Stimulated activated memory B cell treated with anti-CD40 and anti-IgM and Interleukin-4, amounts not matched to agents 10 μg/mL and 1 μg/mL and 100 μg/mL, for 72 hours (primary cell): ENCODE results near the gene CDK5RAP1.
"Not testable (repeated sequence)": the region's sequence is repeated elsewhere in the genome, so short reads cannot be mapped to it uniquely, and the experiment has no call there.

Experiments
- ATAC-seq: fragments of 150-1000 bp; cut with Tn5 transposase; 2 replicates; pipeline ENCODE4 v1.10.0; 2021
- H3K27ac Mint-ChIP-seq: one replicate; pipeline ENCODE4 v1.8.0; 2022; ENCODE audit warnings: mild to moderate bottlenecking, mixed read lengths
- H3K27me3 Mint-ChIP-seq: one replicate; pipeline ENCODE4 v1.8.0; 2022; ENCODE audit warnings: mixed read lengths
- H3K36me3 Mint-ChIP-seq: one replicate; pipeline ENCODE4 v1.8.0; 2022; ENCODE audit warnings: mixed read lengths
- H3K4me1 Mint-ChIP-seq: one replicate; pipeline ENCODE4 v1.8.0; 2022; ENCODE audit warnings: mixed read lengths
- H3K4me3 Mint-ChIP-seq: one replicate; pipeline ENCODE4 v1.8.0; 2022; ENCODE audit warnings: mild to moderate bottlenecking, moderate library complexity, mixed read lengths
- H3K9me3 Mint-ChIP-seq: one replicate; pipeline ENCODE4 v1.8.0; 2022; ENCODE audit warnings: mixed read lengths

CDK5RAP1 gene

DNA sequence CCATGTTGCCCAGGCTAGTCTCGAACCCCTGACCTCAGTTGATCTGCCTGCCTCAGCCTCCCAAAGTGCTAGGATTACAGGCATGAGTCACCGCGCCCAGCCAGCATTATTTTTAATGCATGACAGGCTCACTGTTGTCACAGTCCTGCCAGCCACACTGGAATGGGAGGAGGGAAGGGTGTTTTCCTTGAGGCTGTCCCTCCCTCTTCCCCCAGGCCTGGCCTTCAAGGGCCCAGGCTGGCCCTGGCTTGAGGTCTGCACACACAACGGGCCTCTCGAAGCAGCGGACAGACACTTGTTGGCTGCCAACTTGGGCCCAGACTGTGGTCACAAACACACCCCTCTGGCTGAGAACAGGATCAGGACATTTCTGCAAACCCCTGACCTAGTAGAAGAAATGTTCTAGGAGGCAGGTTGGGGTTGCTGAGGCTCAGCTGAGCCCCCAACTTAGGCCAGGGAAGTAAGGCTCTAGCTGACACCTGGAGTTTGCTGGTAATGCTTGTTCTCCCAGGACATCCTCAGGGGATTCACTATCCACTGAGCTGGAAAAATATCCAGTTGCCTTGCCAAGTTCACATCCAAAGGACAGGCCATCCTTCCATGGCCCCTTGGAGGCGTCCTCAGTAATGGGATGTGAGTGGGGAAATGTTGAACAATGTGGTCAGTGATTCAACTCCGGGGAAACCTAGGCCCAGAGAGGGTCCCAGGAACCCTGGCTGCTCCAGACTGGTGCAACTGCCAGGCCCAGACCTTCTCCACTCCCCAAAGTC lies 32.3 kb upstream of the CDK5RAP1 start:
- Mint-ChIP-seq H3K4me3 (no peak overlapping the region), H3K27me3 (no peaks in the 10 kb centered on the region), H3K4me1 (no peaks in the 10 kb centered on the region), H3K36me3 (peaks cover 13% of the 10 kb centered on the region), H3K27ac (no peak overlapping the region), H3K9me3 (no peaks in the 10 kb centered on the region)
- ATAC-seq, result no peak

DNA sequence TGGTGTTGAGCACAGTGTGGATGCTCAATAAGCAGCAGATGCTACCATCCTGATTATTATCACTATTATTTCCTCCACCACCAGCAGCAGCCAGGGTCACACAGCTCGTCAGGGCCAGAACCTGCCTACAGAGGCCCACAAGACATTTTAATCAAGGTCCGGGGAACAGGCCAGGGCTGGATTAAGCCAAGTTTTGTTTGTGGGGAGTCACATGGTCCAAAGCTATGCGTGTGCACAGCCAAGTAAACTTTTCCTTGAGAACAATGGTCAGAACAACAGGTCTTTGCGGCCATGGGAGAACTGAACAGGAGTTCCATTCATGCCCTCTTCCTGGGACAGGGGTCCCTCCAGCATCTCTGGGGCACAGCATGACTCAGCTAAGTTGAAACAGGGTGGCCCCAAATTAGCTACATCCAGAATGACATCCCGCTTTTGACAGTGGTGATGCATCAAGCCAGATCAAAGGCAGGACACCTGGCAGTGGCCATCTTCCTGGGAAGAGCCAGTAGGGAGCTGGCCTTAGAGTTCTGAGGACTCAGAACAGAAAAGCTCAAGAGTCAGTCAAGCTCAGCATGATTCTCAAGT lies 30.6 kb upstream of the CDK5RAP1 start:
- Mint-ChIP-seq H3K9me3 (no peaks in the 10 kb centered on the region), H3K36me3 (peaks cover 13% of the 10 kb centered on the region), H3K27me3 (no peaks in the 10 kb centered on the region), H3K4me1 (no peaks in the 10 kb centered on the region), H3K27ac (no peak overlapping the region), H3K4me3 (no peak overlapping the region)
- no peak for ATAC-seq

DNA sequence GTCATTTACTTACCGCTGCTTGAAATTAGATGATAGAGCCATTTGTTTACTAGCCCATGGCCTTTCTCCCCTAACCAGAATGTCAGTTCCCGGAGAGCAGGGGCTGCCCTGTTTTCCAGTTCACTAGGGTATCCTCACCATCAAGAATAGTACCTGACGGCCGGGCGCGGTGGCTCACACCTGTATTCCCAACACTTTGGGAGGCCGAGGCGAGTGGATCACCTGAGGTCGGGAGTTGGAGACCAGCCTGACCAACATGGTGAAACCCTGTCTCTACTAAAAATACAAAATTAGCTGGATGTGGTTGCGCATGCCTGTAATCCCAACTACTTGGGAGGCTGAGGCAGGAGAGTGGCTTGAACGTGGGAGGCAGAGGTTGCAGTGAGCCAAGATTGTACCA lies 22.6 kb upstream of the CDK5RAP1 start:
- H3K27me3 Mint-ChIP-seq, H3K9me3 Mint-ChIP-seq, H3K4me1 Mint-ChIP-seq, H3K27ac Mint-ChIP-seq, ATAC-seq, H3K4me3 Mint-ChIP-seq, H3K36me3 Mint-ChIP-seq: not testable (repeated sequence)

DNA sequence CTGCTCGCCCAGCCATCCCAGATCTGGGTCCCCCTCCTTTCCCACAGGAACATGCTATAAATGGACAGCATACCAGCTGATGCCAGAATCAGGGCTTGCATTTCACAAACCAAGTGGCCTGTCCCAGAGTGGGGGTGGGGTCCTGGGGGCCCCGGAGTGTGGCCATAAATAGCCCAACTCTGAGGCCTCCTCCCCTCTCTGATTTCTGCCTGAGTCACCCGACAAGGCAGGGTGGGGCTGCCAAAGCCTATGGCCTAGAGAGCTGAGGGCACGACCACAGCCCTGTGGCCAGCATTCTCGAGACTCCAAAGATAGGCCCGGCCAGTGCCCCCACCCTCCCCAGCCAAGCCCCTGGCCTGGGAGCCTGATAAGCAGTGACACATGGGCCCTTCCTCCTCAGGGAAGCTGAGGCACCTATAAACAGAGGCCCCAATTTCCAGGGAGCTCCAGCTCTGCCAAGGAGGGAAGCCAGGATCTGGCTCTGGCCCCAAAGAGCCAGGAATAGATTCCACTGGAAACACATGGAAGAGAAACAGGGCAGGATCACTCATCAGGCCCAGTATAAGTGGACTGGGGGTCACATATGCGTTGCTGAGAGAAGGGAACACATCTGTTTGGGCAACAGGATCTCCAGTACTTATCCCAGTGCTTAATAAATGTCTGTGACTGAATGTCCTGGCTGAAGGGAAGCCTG lies 22.0 kb upstream of the CDK5RAP1 start:
- Mint-ChIP-seq H3K4me3 (no peak overlapping the region), H3K9me3 (no peaks in the 10 kb centered on the region), H3K27me3 (no peaks in the 10 kb centered on the region), H3K27ac (no peak overlapping the region), H3K36me3 (no peaks in the 10 kb centered on the region), H3K4me1 (no peaks in the 10 kb centered on the region)
- no peak for ATAC-seq

DNA sequence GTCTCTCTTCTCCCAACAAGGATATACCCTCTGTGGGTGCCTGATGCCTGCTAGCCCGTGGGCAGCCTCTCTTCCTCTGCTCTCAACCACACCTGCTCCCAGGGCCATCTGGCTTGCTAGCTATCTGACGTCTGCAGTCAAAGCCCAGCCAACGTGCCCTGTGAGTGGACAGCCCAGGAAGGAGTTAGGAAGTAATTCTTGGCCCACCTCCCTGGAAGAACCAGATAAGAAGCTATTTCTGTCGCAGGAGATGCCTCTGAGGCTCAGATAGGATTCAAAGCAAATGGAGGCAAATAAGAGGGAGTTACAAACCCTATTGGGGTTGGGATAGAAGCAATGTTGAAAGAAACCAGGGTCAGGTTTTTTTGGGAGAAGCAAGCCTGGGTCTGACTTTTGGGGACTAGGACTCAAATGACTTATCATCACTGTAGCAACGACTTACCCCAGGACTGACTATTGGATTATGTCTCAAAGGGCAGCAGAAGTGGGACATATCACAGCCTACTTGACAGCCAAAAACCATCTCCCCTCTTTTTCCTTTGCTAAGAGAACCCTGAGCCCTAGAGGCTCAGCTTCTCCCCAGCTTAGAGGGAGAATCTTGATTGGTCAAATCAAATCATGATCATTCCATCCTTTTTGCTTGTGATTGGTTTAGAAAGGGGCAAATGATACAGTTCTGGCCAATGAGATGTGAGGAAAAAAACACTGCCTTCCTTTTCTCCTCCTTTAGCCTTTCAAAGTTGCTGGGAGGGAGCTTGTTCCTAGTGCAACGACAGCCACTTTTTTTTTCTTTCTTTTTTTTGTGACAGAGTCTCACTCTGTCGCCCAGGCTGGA lies 18.0 kb upstream of the CDK5RAP1 start:
- H3K27ac Mint-ChIP-seq, result no peak overlapping the region

DNA sequence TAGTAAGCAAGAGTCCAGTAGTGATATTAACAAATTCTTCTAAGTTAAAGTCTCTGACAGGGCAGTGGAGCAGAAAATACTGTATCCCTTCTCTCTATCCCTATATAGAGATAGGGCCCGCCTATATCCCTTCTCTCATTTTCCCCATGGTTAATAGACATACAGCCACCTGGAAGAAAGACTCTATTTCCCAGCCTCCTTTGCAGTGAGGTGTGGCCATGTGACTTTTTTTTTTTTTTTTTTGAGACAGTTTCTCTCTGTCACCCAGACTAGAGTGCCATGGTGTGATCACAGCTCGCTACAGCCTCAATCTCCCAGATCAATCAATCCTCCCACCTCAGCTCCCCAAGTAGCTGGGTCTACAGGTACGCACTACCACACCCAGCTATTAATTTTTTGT lies 16.7 kb upstream of the CDK5RAP1 start:
- no peak for ATAC-seq
- H3K4me3 Mint-ChIP-seq, result no peak overlapping the region

More for the DNA sequence above, 18.0 kb upstream of the CDK5RAP1 start:
- ATAC-seq, result no peak
- Mint-ChIP-seq H3K4me3 (no peak overlapping the region), H3K4me1 (no peaks in the 10 kb centered on the region), H3K9me3 (no peaks in the 10 kb centered on the region), H3K27me3 (no peaks in the 10 kb centered on the region), H3K36me3 (no peaks in the 10 kb centered on the region)

DNA sequence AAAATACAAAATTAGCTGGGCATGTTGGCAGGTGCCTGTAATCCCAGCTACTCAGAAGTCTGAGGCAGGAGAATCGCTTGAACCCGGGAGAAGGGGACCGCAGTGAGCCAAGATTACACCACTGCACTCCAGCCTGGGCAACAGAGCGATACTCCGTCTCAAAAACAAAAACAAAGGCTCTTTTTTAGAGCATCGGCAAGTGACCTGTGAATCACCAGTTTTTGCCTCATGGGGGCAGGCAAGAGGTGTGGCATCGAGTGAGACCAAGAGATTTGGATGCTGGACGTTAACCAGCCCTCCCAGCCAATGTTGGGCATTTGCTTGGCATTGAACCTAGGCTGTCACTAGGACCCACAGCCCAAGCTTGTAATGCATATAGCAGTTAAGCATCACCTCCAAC lies 14.6 kb upstream of the CDK5RAP1 start:
- H3K27ac Mint-ChIP-seq, result no peak overlapping the region
- ATAC-seq, result no peak

More for the DNA sequence above, 16.7 kb upstream of the CDK5RAP1 start:
- Mint-ChIP-seq H3K36me3 (no peaks in the 10 kb centered on the region), H3K27ac (no peak overlapping the region), H3K27me3 (no peaks in the 10 kb centered on the region), H3K4me1 (no peaks in the 10 kb centered on the region), H3K9me3 (no peaks in the 10 kb centered on the region)

DNA sequence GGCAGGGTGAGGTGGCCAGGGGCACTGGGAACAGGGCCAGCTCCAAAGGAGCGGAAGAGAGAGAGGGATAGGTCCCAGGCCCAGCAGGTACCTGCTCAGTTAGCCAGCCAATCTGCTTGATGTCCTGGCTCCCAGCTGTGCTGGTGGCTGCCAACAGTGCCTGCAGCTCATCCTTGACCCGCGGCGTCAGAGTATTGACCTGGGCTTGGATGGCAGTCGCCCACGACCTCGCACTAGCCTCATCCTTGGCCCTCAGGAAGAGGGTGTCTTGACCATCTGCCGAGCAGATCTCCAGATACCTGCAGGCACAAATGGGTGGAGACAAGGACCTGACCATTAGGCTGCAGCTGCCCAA lies 11.1 kb upstream of the CDK5RAP1 start:
- H3K36me3 Mint-ChIP-seq, result peaks cover 12% of the 10 kb centered on the region
- H3K4me3 Mint-ChIP-seq, result no peak overlapping the region
- no peaks in the 10 kb centered on the region for H3K27me3 Mint-ChIP-seq
- H3K9me3 Mint-ChIP-seq, result no peaks in the 10 kb centered on the region
- ATAC-seq, result no peak
- H3K4me1 Mint-ChIP-seq, result peaks cover 40% of the 10 kb centered on the region
- H3K27ac Mint-ChIP-seq, result peak overlapping the region; percentile 94

More for the DNA sequence above, 14.6 kb upstream of the CDK5RAP1 start:
- H3K4me1 Mint-ChIP-seq, result peaks cover 6% of the 10 kb centered on the region
- no peaks in the 10 kb centered on the region for H3K27me3 Mint-ChIP-seq
- H3K9me3 Mint-ChIP-seq, result no peaks in the 10 kb centered on the region
- no peak overlapping the region for H3K4me3 Mint-ChIP-seq
- H3K36me3 Mint-ChIP-seq, result peaks cover 8% of the 10 kb centered on the region

DNA sequence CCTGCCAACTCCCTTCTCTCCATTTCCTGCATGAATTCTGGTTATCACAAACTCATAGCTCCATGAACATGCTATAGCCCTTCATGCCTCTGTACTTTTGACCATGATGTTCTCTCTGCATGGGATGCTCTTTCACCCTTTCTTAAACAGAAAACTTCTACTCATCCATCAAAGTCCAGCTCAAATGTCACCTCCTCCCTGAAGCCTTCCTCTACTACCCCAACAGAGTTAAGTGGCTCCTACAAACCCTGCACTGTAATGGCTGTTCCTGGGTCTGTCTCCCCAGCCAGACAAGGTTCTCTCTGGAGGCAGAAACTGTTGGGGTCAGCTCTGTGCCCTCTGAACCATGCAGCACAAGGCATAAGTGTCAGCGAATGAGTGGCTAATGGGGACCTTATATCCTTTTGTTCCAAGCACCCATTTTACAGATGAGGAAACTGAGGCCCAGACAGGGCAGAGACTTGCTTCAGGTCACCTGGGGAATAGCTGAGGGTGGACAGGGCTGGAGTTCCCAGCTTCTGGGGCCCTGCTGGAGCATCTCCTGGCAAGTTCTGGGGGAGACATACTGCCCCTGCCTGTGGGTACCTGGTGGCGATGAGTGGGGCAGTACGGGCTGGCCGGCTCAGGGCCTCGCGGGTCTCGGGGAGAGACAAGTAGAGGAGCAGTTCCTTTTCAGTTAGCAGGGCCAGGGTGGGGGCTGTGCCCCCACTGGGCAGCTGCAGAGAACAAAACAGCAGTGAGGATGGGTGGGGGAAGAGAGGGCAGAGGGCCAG lies 10.6 kb upstream of the CDK5RAP1 start:
- Mint-ChIP-seq H3K4me1 (peaks cover 46% of the 10 kb centered on the region), H3K4me3 (no peak overlapping the region), H3K36me3 (peaks cover 17% of the 10 kb centered on the region), H3K27me3 (no peaks in the 10 kb centered on the region), H3K27ac (peak overlapping the region; percentile 94), H3K9me3 (peaks cover 2% of the 10 kb centered on the region)
- ATAC-seq, result no peak

DNA sequence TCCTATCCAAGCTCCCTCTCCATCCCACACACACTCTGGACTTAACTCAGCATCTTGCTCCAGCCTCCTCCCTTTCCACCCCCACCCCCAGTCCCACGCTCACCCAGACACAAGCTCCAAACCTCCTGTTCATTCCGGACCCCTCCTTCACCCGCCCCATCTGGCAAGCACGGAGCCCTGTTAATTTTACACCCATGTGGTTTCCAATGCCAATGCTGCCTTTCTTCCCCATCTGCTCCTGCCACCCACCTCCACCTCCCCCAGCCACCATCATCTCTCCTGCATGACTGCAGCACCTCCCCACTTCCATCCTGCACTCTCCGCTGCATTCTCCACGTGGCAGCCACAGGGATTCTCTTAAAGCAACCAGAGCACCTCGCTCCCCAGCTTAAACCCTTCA lies 9.9 kb upstream of the CDK5RAP1 start:
- H3K4me1 Mint-ChIP-seq, result peaks cover 47% of the 10 kb centered on the region
- H3K9me3 Mint-ChIP-seq, result peaks cover 2% of the 10 kb centered on the region
- peak overlapping the region; percentile 94 for H3K27ac Mint-ChIP-seq
- no peak for ATAC-seq
- peaks cover 19% of the 10 kb centered on the region for H3K36me3 Mint-ChIP-seq
- no peaks in the 10 kb centered on the region for H3K27me3 Mint-ChIP-seq
- no peak overlapping the region for H3K4me3 Mint-ChIP-seq

DNA sequence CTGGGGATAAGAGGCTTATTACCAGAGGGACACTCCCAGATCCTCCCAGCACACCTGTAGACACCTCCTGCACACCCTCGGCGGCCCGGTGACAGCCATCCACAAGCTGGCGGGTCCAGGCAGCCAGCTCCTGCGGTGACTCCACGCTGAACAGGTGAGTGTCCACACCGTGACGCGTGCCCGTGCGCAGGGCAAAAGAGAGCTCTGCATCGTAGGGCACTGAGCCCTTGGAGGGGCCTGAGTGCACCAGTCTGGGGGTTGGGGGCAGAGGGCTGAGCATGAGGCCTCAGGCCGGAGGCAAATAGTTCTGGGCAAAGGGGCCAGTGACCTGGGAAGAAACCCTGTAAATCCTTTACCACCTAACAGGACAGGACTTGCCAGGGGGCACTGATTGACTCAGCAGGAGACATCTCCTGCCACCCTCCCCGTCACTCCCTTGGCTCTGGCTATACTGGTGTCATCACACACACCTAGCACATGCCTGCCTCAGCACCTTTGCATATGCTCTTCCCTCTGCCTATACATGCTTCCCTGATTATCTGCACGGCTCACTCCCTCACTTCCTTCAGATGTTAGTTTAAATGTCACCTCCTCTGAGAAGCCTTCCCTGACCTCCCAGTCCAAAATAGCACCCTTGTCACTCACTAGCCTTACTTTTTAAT lies 8.9 kb upstream of the CDK5RAP1 start:
- H3K27ac Mint-ChIP-seq, result peak overlapping the region; percentile 94
- no peak overlapping the region for H3K4me3 Mint-ChIP-seq
- ATAC-seq, result no peak
- peaks cover 19% of the 10 kb centered on the region for H3K36me3 Mint-ChIP-seq
- peaks cover 2% of the 10 kb centered on the region for H3K9me3 Mint-ChIP-seq
- peaks cover 47% of the 10 kb centered on the region for H3K4me1 Mint-ChIP-seq
- no peaks in the 10 kb centered on the region for H3K27me3 Mint-ChIP-seq

DNA sequence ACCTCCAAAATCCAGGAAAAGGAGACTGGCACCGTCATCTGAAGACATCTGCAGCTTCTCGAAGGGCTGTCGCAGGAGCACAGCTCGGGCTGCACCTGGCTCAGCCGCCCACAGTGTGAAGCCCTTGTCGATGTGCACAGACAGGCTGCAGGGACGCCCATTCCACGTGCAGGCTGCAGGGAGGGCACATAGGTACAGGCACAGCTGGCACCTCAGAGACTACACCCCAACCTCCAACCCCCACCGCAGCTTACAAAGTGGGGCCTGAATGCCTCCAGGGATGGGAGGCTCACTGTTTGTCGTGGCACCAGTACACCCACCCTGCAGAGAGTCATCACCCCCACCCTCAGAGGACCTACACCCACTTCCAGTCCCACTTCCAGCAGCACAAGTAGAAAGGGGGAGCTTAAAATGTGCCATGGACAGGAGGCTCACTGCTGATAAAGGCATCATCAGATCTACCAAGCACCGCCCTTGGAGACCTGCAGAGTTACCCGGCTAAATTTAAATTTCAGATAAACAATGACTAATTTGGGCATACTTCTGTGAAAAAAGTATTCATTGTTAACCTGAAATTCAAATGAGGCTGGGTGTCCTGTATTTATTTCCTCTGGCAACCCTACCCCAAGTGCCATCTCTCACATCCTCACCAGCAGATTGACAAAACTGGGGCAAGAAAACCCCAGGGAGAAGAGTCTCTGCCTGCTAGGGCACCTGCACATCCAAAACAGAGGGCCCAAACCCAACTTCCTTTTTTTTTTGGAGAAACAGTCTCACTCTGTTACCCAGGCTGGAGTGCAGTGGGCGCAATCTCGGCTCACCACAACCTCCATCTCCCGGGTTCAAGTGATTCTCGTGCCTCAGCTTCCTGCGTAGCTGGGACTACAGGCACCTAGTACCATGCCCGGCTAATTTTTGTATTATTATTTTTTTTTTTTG lies 7.7 kb upstream of the CDK5RAP1 start:
- peak overlapping the region; percentile 94 for H3K27ac Mint-ChIP-seq
- H3K27me3 Mint-ChIP-seq, result no peaks in the 10 kb centered on the region
- H3K36me3 Mint-ChIP-seq, result peaks cover 19% of the 10 kb centered on the region
- peak; percentile 95 for ATAC-seq
- H3K9me3 Mint-ChIP-seq, result peaks cover 2% of the 10 kb centered on the region
- peaks cover 52% of the 10 kb centered on the region for H3K4me1 Mint-ChIP-seq
- peak overlapping the region; percentile 76 for H3K4me3 Mint-ChIP-seq

DNA sequence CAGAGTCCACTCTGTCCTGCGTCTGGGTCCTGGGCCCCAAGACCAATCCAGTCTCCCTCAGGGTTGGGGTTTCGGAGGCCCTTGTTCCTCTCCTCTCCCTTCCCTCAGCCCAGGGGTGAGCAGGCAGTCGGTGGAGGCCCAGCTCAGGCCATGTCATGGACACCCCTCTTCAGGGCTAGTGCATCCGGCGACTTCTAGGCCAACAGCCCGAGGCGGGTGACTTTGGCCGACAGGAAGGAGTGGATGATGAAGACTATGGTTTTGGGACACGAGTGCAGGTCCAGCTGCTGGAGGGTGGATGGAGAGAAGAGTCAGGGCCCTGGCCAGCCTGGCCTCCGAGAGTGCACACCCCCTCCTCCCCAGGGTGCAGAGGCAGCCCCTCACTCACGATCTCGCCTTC lies 7.0 kb upstream of the CDK5RAP1 start:
- Mint-ChIP-seq H3K4me3 (peak overlapping the region; percentile 76), H3K36me3 (peaks cover 19% of the 10 kb centered on the region), H3K4me1 (peaks cover 55% of the 10 kb centered on the region), H3K27ac (peak overlapping the region; percentile 94), H3K27me3 (no peaks in the 10 kb centered on the region), H3K9me3 (peaks cover 2% of the 10 kb centered on the region)
- ATAC-seq, result no peak
